Mononuclear cell (primary cell): ENCODE measurements around the gene MPZ. TPM values are rescaled to one million over a fixed set of nuclear protein-coding genes. Genes with fewer than 3 reads are reported as not detected.
"Not testable (repeated sequence)": the region's sequence is repeated elsewhere in the genome, so short reads cannot be mapped to it uniquely, and the experiment has no call there.

Experiments used
- H3K27me3 ChIP-seq: 2 replicates; pipeline ENCODE4 v1.6.0; 2011; ENCODE audit warnings: low read length, control low read depth; ENCODE audit not compliant: insufficient read depth
- H3K4me1 ChIP-seq: 2 replicates; pipeline ENCODE4 v1.5.1; 2011; ENCODE audit warnings: mild to moderate bottlenecking, low read length, control low read depth; ENCODE audit not compliant: insufficient read depth
- H3K4me3 ChIP-seq: 2 replicates; pipeline ENCODE4 v1.5.1; 2011; ENCODE audit warnings: mild to moderate bottlenecking, low read length, moderate library complexity
- H3K9me3 ChIP-seq: 2 replicates; pipeline ENCODE4 v1.5.1; 2011; ENCODE audit warnings: low read depth, mild to moderate bottlenecking, control low read depth, low read length
- total RNA-seq: library from RNA; depleted of rRNA; stranded (reverse); fragments of >200 nt; gene quantifications from one replicate; pipeline ENCODE4 v1.2.3, GENCODE V29; 2012

MPZ gene
- total RNA-seq, 1 donor = 1.0 TPM

DNA sequence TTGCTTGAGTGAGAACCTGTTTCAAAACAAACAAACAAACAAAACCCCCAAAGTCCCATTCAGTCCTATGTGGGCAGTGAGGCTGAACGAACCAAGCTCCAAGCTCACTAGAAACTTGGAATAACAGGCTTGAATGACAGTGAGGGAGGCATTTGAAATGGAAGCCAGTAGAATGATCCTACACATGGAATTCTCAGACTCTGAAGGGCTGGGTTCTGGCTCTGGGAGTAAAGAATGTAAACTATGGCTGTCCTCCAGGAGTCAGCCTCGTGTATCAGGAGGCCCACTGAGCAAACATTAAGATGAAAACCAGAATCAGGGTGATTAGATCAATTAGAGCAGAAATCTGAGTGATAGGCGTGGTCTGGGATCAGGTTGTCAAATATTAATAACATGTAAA, 36.4 kb downstream of the MPZ start:
- no peak overlapping the region for H3K4me3 ChIP-seq
- no peaks in the 10 kb centered on the region for H3K4me1 ChIP-seq
- peaks cover 10% of the 10 kb centered on the region for H3K27me3 ChIP-seq
- H3K9me3 ChIP-seq = no peaks in the 10 kb centered on the region

DNA sequence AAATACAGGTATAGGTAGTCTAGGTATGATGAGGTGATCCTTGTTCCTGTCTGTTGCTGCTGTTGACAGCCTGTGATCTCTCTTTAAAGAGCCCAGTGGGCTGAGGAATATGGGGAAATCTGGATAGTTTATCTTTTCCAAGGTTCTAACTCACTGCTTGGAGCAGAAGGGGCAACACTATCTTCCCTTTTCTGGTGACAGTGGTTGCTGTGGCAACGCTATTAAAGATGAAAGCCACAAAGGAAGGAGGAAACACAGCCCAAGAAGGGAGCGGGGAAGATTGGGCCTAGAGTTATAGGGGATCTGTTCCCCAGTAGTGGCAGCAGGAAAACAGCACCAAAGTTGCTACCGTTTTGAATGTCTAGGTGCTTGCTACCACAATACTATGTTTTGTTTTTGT, 42.4 kb downstream of the MPZ start:
- H3K9me3 ChIP-seq = no peaks in the 10 kb centered on the region
- H3K27me3 ChIP-seq = no peaks in the 10 kb centered on the region
- H3K4me3 ChIP-seq = no peak overlapping the region
- peaks cover 8% of the 10 kb centered on the region for H3K4me1 ChIP-seq

DNA sequence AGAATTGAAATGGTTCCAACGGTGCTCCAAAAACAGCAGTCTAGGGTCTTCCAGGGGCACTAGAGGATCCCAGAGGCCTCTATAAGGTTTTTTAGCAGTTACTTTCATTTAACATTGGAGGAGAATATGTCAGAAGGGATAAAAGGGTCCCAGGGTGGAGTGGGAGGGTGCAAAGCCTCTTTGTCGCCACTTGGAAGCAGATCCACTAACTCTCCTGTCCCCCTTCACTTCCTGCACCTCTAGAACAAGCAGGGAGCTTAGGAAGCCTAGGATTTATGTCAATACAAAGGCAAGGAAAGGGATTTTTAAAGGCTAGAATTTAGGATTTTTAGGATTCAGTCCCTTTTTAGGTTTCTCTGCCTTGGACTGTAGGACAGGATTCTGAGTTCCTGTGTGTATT, 42.9 kb downstream of the MPZ start:
- Histone ChIP-seq H3K9me3 (no peaks in the 10 kb centered on the region), H3K4me3 (no peak overlapping the region), H3K4me1 (peaks cover 8% of the 10 kb centered on the region), H3K27me3 (no peaks in the 10 kb centered on the region)

DNA sequence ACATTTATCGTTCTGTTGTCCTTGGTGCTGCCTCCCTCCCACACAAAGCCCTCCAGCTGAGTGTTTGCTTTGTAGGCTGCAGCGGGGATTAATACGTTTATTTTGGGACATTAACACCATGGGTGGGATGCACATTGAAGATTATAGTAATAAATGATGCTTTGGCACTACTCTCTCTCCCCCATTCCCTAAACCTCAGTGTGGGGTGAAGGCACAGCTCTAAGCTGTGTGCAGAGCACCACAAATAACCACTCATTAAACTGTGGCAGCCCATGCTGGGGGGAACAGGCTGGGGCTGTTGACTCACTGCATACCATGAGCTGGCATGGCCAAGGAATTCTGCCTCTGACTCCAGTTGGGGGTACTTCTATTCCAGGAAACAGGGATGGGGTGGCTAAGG, 43.6 kb downstream of the MPZ start:
- no peaks in the 10 kb centered on the region for H3K9me3 ChIP-seq
- peaks cover 5% of the 10 kb centered on the region for H3K27me3 ChIP-seq

DNA sequence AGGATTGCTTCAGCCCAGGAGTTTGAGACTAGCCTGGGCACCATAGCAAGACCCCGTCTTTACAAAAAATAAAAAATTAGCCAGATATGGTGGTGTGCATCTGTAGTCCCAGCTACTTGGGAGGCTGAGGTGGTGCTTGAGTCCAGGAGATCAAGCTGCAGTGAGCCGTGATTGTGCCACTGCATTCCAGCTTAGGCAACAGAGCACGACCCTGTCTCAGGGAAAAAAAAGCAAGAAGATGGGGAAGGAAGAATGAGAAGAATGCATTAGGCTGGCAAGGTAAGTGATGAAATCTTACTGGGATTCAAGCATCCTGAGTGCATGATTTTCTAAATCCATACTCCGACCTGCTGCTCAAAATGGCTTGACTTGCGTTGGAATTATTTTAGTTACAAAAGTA, 44.5 kb downstream of the MPZ start:
- Histone ChIP-seq H3K4me1 (peaks cover 8% of the 10 kb centered on the region), H3K27me3 (peaks cover 14% of the 10 kb centered on the region)

More for the DNA sequence above, 43.6 kb downstream of the MPZ start:
- Histone ChIP-seq H3K4me3 (no peak overlapping the region), H3K4me1 (peaks cover 8% of the 10 kb centered on the region)

DNA sequence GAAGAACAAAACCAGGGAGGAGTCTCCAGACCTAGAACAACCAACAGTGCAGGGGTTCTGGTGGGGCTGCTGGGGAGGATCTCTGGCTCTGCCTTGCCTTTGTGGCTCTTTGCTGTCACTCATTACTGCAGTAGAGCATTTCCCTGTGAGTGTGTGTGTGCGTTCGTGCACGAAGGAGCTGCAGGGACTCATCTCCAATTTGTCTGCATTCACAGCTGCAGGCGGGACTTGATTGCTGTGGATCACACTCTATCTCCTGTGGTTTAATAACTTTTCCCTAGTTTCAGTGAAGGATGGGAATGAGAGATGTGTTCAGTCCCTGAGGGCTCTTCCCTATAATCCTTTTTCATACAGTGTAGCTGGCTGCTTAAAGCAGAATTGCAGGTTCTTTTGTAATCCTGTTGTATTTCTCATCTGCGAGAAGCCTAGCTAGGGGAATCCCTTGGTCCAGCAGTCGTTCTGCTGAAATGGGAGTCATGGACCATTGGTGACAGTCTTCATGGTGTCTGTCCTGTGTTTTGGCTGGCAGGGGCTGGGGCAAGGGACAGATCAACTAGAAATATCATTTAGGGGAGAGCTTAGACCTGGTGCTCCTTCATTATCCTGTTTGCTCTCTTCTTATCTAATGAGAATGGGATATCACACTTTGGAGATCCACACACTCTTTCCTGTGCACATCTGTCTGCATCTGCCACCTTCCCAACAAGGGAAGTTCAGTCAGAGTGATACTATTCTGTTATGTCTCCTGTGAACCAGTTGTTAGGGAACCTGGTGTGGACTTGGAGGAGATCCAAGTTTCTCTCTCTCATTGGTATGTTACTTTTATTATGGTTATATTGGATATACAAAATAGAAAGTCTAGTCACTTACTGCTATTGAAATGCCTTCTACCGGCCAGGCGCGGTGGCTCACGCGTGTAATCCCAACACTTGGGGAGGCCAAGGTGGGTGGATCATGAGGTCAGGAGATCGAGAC, 48.2 kb downstream of the MPZ start:
- peaks cover 48% of the 10 kb centered on the region for H3K27me3 ChIP-seq

More for the DNA sequence above, 44.5 kb downstream of the MPZ start:
- Histone ChIP-seq H3K9me3 (no peaks in the 10 kb centered on the region), H3K4me3 (no peak overlapping the region)

DNA sequence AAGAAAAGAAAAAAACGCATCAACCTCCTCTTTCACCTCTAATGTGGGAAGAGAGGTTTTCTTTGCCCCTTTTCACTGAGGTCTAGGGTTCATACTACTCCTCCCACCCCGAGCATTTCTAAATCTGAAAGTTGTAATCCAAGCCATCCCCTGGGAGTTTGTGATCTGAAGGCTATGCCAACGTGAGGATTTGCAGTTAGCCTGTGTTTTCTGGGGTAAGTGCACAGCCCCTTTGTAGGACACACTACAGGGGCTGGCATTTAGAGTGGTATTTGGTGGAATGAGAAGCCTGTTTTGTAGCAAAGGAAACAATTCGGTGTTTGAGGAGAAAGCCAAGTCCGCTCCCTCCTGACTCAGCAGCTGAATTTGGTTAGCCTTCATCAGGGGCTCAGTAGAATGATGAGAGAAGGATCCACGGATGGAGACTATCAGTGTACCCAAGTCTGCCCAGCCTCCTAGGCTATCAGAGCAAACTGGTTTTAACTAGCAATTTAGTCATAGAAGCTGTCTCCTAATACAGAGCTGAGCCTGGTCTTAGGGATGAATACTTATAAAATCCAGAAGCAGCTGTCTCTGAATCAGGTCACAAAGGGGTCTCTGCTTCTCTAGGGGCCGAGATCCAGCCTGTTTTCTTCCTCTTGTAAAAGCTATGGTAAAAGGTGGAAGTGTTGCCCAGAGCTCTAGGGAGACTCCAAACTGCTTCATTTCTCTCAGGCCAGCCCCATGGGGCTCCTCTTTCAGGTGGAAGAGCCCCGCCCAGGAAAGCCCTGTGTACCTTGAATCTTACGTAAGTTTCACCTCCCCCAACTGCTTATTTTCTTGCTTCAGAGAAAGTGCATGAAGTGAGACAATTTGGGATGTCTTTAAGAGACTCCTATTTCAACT, 49.1 kb downstream of the MPZ start:
- Histone ChIP-seq H3K4me1 (peaks cover 10% of the 10 kb centered on the region), H3K27me3 (peaks cover 48% of the 10 kb centered on the region), H3K9me3 (peaks cover 9% of the 10 kb centered on the region), H3K4me3 (no peak overlapping the region)

More for the DNA sequence above, 48.2 kb downstream of the MPZ start:
- H3K4me3 ChIP-seq = no peak overlapping the region
- peaks cover 10% of the 10 kb centered on the region for H3K4me1 ChIP-seq
- peaks cover 9% of the 10 kb centered on the region for H3K9me3 ChIP-seq

DNA sequence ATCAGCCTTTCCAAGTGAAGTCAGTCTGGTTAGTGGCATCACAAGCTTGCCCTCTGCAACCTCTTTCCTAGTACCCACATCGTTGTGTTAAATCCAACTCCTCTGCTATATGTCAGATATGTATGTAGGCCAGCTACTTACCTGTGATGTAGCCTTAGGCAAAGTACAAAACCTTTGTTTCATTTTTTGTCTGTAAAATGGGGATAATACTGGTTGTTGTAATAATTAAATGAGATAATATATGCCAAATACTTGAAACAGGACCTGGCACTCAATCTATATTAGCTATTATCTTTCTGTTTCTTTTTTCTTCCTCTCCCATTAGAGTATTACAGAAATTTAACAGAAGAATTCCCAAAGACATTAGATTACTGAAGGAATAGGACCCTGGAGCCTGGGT, 50.0 kb downstream of the MPZ start:
- H3K4me3 ChIP-seq = no peak overlapping the region
- H3K27me3 ChIP-seq = peaks cover 48% of the 10 kb centered on the region

DNA sequence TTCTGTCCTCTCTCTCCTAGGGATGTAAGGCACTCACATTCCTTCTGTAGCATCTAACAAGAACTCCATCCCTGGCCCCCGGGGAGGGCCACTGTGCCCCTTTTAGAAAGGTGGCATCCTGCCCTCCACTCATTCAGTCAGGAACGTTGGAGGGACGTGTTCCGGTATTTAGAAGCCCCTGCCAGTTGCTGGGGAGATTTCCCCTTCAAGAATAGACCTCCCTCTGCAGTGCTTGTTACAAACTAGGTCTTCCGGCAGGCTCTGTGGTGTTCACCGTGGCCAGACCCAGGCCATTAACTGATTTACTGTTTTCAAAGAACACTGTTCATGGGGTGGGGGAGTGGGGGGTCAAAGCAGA, 50.4 kb downstream of the MPZ start:
- peaks cover 48% of the 10 kb centered on the region for H3K27me3 ChIP-seq
- peaks cover 9% of the 10 kb centered on the region for H3K9me3 ChIP-seq
- H3K4me3 ChIP-seq = no peak overlapping the region
- H3K4me1 ChIP-seq = peaks cover 10% of the 10 kb centered on the region

More for the DNA sequence above, 50.0 kb downstream of the MPZ start:
- Histone ChIP-seq H3K4me1 (peaks cover 10% of the 10 kb centered on the region), H3K9me3 (peaks cover 9% of the 10 kb centered on the region)

DNA sequence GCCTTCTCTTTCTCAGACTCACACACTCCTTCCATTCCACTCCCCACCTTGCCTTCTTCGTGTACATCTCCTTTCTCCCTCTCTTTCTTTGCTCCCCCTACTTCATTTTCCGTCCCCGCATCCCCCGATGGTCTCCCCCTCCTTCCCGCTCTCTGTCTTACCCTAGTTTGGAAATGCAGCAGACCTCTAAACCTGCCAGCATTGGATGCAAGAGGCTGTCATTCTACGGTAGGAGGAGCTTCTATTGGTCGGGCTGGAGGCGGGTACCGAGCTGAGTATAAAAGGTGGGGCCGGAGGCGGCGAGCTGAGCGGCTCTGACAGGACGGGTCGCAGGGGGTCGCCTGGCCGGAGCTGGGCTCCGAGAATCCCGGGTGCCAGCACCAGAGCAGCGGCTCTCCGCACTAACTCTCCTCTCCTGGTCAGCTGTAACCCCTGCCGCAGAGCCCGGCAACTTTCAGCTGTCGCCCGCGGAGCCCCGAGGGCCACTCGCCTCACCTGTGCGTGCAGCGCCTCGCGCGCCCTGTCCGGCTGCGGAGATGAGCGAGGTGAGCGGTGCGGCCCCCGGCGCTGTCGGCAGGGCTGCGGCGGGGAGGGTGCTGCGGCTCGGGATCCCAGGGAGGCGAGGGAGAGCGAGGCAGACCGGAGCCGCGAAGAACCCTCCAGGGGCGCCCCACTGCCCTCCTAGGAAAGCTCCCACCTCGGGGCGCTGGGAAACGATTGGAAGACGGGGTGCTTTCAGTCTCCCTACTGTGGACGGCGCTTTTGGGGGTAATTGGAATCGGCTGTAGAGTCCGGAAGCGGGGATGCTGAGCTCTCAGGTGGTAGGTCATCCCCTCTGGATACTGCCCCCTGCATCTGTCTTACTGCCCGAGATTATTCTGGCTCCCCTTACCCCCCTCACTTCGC, 51.1 kb downstream of the MPZ start, which contains the start of gene PCP4L1:
PCP4L1 (plus strand) TSS at position 307 of the 906 bp plus-strand sequence; CDS start at position 537, 230 bp downstream.
- Histone ChIP-seq H3K9me3 (peaks cover 9% of the 10 kb centered on the region), H3K27me3 (peaks cover 48% of the 10 kb centered on the region), H3K4me1 (peaks cover 10% of the 10 kb centered on the region), H3K4me3 (no peak within 1 kb of the TSS)

DNA sequence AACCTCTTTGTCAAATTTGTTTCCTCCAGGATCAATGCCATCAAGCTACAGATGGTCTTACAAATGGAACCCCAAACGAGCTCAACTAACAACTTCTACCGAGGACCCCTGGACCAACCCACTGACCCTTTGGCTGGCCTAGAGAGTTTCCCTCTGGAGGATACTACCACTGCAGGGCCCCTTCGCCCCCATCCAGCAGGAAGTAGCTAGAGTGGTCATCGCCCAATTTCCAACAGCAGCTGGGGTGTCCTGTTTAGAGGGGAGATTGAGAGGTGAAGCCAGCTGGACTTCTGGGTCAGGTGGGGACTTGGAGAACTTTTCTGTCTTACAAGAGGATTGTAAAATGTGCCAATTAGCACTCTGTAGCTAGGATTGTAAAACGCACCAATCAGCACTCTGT, 52.7 kb downstream of the MPZ start:
- not testable (repeated sequence) for H3K4me1 ChIP-seq, H3K9me3 ChIP-seq, H3K4me3 ChIP-seq
- H3K27me3 ChIP-seq = peaks cover 48% of the 10 kb centered on the region

DNA sequence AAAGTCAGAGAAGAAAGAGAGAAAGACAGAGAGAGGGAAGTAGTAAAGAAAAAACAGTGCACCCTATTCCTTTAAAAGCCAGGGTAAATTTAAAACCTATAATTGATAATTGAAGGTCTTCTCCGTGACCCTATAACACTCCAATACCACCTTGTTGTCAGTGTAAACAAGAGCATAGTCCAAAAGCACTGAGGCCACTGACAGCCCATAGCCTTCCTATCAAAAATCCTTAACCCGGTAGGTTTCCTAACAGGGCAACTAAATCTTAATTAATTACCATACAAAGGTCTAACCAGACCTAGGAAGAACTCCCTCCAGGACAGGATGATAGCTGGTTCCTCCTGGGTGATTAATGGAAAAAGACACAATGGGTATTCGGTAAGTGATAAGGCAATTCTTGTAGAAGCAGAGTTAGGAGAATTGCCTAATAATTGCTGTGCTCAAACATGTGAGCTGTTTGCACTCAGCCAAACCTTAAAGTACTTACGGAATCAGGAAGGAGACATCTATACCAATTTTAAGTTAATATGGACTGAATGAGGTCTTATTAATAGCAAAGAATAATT, 53.7 kb downstream of the MPZ start:
- H3K9me3 ChIP-seq = not testable (repeated sequence)

DNA sequence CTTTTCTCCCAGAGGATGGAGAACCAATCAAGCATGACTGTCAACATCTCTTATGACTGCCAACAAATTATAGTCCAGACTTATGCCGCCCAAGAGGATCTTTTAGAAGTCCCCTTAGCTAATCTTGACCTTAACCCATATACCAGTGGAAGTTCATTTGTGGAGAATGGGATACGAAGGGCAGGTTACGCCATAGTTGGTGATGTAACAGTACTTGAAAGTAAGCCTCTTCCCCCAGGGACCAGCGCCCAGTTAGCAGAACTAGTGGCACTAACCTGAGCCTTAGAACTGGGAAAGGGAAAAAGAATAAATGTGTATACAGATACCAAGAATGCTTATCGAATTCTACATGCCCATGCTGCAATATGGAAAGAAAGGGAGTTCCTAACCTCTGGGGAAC, 54.5 kb downstream of the MPZ start:
- not testable (repeated sequence) for H3K4me1 ChIP-seq, H3K9me3 ChIP-seq, H3K4me3 ChIP-seq
- H3K27me3 ChIP-seq = peaks cover 34% of the 10 kb centered on the region

More for the DNA sequence above, 53.7 kb downstream of the MPZ start:
- H3K27me3 ChIP-seq = peaks cover 41% of the 10 kb centered on the region
- H3K4me3 ChIP-seq, H3K4me1 ChIP-seq: not testable (repeated sequence)
